H1 (cell line): ENCODE results near the gene PCDHGA1. TPM values are rescaled to one million over a fixed set of nuclear protein-coding genes. Genes with fewer than 3 reads are reported as not detected.

Experiments used
- CHD7 ChIP-seq: fragments of 300-600 bp; sonication (generic); IDR thresholded peaks from 2 replicates; pipeline ENCODE4 v1.7.1; 2012; ENCODE audit warnings: low read length, moderate library complexity, mild to moderate bottlenecking, inconsistent platforms; ENCODE audit not compliant: insufficient replicate concordance
- polyA plus RNA-seq, 7 experiments: library from polyadenylated mRNA; depleted of rRNA in 3 of 7; stranded (reverse) in 5 of 7; unstranded in 2 of 7; fragments of >200 nt in 5 of 7; fragments of 200-250 nt in 2 of 7; gene quantifications; 1 replicate in 5 of 7; 2 replicates in 1 of 7; 4 replicates in 1 of 7; pipeline versions ENCODE4 v1.2.1 to v1.2.3, GENCODE V29; 2011 to 2013; ENCODE audit warnings: missing spikeins in 2 of 7, mixed read lengths in 2 of 7
- total RNA-seq: library from RNA; stranded (reverse); fragmentation: NEBNext Ultra II Directional; extraction: Animal tissue kit (Norgen Biotek cat#: 25700); gene quantifications from 2 replicates; pipeline ENCODE4 v1.2.1, GENCODE V29; 2021

PCDHGA1 gene
- total and polyA plus RNA-seq, 2 of the 8 experiments (the other 6 are each of a cell fraction or from before 2014, with no cell fraction given) = 0.57 to 0.89 TPM

GRCh38 chr5:141349917-141350619, 19.8 kb downstream of the PCDHGA1 start, which contains the start of gene PCDHGB1 (continued):
- TF ChIP-seq CHD7 = no peak
